ENCODE measurements around the gene R3HDML.

DNA sequence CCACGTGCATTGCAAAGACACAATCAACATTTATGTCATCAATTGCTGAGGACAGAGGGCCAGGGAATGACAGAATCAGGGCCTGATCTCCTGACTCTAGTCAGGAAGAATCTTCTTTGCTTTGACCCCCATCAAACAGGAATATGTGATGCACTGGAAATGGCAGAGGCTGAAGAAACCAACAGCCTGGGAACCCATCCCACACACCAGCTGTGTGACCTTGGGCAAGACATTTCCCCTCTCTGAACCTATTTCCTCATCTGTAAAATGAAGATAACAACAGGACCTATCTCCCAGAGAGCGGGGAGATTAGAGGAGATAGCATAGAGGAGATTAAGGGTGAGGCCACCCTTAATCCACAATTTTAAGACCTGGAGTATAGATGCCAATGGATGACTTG lies 20.2 kb downstream of the R3HDML start:
- TF ChIP-seq, protein P1, sequence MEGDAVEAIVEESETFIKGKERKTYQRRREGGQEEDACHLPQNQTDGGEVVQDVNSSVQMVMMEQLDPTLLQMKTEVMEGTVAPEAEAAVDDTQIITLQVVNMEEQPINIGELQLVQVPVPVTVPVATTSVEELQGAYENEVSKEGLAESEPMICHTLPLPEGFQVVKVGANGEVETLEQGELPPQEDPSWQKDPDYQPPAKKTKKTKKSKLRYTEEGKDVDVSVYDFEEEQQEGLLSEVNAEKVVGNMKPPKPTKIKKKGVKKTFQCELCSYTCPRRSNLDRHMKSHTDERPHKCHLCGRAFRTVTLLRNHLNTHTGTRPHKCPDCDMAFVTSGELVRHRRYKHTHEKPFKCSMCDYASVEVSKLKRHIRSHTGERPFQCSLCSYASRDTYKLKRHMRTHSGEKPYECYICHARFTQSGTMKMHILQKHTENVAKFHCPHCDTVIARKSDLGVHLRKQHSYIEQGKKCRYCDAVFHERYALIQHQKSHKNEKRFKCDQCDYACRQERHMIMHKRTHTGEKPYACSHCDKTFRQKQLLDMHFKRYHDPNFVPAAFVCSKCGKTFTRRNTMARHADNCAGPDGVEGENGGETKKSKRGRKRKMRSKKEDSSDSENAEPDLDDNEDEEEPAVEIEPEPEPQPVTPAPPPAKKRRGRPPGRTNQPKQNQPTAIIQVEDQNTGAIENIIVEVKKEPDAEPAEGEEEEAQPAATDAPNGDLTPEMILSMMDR (IDR thresholded peaks at IDR 0.05): no peak
- TF ChIP-seq POLR2A (IDR thresholded peaks at IDR 0.05): no peak
- no peak for TF ChIP-seq POLR2AphosphoS5 (IDR thresholded peaks at IDR 0.05)
- no peak for TF ChIP-seq EP300 (IDR thresholded peaks at IDR 0.05)
